MM.1S (cell line): ENCODE results near the gene ARHGAP25.

Source experiments
- DNase-seq: peaks from one replicate; pipeline ENCODE4 v3.0.0-alpha.2; 2015
- H2AFZ ChIP-seq: fragments of 300-600 bp; sonication (generic); 2 replicates; pipeline ENCODE4 v1.6.0; 2016; ENCODE audit warnings: antibody characterized with exemption, low read length
- H3F3A ChIP-seq: fragments of 300-600 bp; sonication (generic); 2 replicates; pipeline ENCODE4 v1.6.1; 2016; ENCODE audit warnings: mild to moderate bottlenecking, antibody characterized with exemption, low read length, moderate library complexity, mixed read lengths; ENCODE audit not compliant: insufficient read depth
- H3K27ac ChIP-seq: fragments of 300-600 bp; sonication (generic); 2 replicates; pipeline ENCODE4 v1.5.1; 2016; ENCODE audit warnings: mild to moderate bottlenecking, low read length
- H3K27me3 ChIP-seq: fragments of 300-600 bp; sonication (generic); replicated peaks from 2 replicates; pipeline ENCODE4 v1.6.0; 2016; ENCODE audit warnings: low read length; ENCODE audit not compliant: insufficient read depth
- H3K36me3 ChIP-seq: fragments of 300-600 bp; sonication (generic); replicated peaks from 2 replicates; pipeline ENCODE4 v1.6.1; 2016; ENCODE audit warnings: mild to moderate bottlenecking, low read length, mixed read lengths; ENCODE audit not compliant: insufficient read depth
- H3K4me1 ChIP-seq: fragments of 300-600 bp; sonication (generic); 2 replicates; pipeline ENCODE4 v1.6.1; 2016; ENCODE audit warnings: low read length, mixed read lengths
- H3K4me2 ChIP-seq: fragments of 300-600 bp; sonication (generic); 2 replicates; pipeline ENCODE4 v1.6.0; 2016; ENCODE audit warnings: low read depth, low read length
- H3K4me3 ChIP-seq: fragments of 300-600 bp; sonication (generic); 2 replicates; pipeline ENCODE4 v1.5.1; 2016; ENCODE audit warnings: low read length, mixed read lengths
- H3K79me2 ChIP-seq: fragments of 300-600 bp; sonication (generic); 2 replicates; pipeline ENCODE4 v1.6.1; 2016; ENCODE audit warnings: mixed run types, low read length, mixed read lengths
- H3K9ac ChIP-seq: fragments of 300-600 bp; sonication (generic); 2 replicates; pipeline ENCODE4 v1.6.1; 2016; ENCODE audit warnings: low read length, mixed read lengths
- H3K9me2 ChIP-seq: fragments of 300-600 bp; sonication (generic); replicated peaks from 2 replicates; pipeline ENCODE4 v1.6.1; 2016; ENCODE audit warnings: mild to moderate bottlenecking, low read length, mixed read lengths; ENCODE audit not compliant: insufficient read depth
- H3K9me3 ChIP-seq: fragments of 300-600 bp; sonication (generic); replicated peaks from 2 replicates; pipeline ENCODE4 v1.6.1; 2016; ENCODE audit warnings: mild to moderate bottlenecking, low read length, mixed read lengths; ENCODE audit not compliant: insufficient read depth
- H4K20me1 ChIP-seq: fragments of 300-600 bp; sonication (generic); 2 replicates; pipeline ENCODE4 v1.6.1; 2016; ENCODE audit warnings: mild to moderate bottlenecking, low read length, moderate library complexity, mixed read lengths; ENCODE audit not compliant: insufficient read depth
- CTCF ChIP-seq: fragments of 300-600 bp; sonication (generic); IDR thresholded peaks from 2 replicates; pipeline ENCODE4 v1.5.1; 2016; ENCODE audit warnings: antibody characterized with exemption, low read length, mixed read lengths
- EZH2 ChIP-seq: fragments of 300-600 bp; sonication (generic); optimal IDR thresholded peaks from 2 replicates; pipeline ENCODE3; 2017; ENCODE audit warnings: low read depth, mild to moderate bottlenecking, antibody characterized with exemption, low read length, mixed read lengths
- EZH2phosphoT487 ChIP-seq: fragments of 300-600 bp; sonication (generic); IDR thresholded peaks from 2 replicates; pipeline ENCODE4 v1.6.1; 2018; ENCODE audit warnings: antibody characterized with exemption, low read length

ARHGAP25 gene

GRCh38 chr2:68768461-68768860 lies 33.9 kb downstream of the ARHGAP25 start:
- Histone ChIP-seq H3K9me3 (no peaks in the 10 kb centered on the region), H3K4me3 (no peak overlapping the region), H3K4me2 (peak overlapping the region; percentile 86; the same call in 1 of the 2 replicates), H3F3A (peaks cover 29% of the 10 kb centered on the region), H3K9me2 (no peaks in the 10 kb centered on the region), H3K79me2 (peaks cover 3% of the 10 kb centered on the region; the same call in 1 of the 2 replicates), H3K36me3 (no peaks in the 10 kb centered on the region), H4K20me1 (no peaks in the 10 kb centered on the region), H3K27me3 (no peaks in the 10 kb centered on the region), H3K9ac (peak overlapping the region; percentile 29; the same call in 1 of the 2 replicates), H3K4me1 (peaks cover 68% of the 10 kb centered on the region), H3K27ac (peak overlapping the region; percentile 82; the same call in 1 of the 2 replicates), H2AFZ (no peak overlapping the region)
- no peak for TF ChIP-seq CTCF
- no peak for TF ChIP-seq EZH2
- no peak for TF ChIP-seq EZH2phosphoT487
- no peak for DNase-seq

- Histone ChIP-seq H3K79me2 (peaks cover 3% of the 10 kb centered on the region; the same call in 1 of the 2 replicates), H2AFZ (no peak overlapping the region), H3K36me3 (no peaks in the 10 kb centered on the region), H3K9ac (no peak overlapping the region), H3K27me3 (no peaks in the 10 kb centered on the region), H3F3A (peaks cover 31% of the 10 kb centered on the region), H3K4me1 (peaks cover 68% of the 10 kb centered on the region), H4K20me1 (no peaks in the 10 kb centered on the region), H3K9me2 (no peaks in the 10 kb centered on the region), H3K4me3 (no peak overlapping the region), H3K9me3 (no peaks in the 10 kb centered on the region), H3K27ac (peak overlapping the region; percentile 82; the same call in 1 of the 2 replicates), H3K4me2 (peak overlapping the region; percentile 86; the same call in 1 of the 2 replicates)
- no peak for DNase-seq
- TF ChIP-seq CTCF: no peak
- TF ChIP-seq EZH2phosphoT487: no peak
- no peak for TF ChIP-seq EZH2
Measured at GRCh38 chr2:68768951-68769350, 34.3 kb downstream of the ARHGAP25 start.

- peaks cover 65% of the 10 kb centered on the region for H3K4me1 ChIP-seq
- no peaks in the 10 kb centered on the region for H3K27me3 ChIP-seq
Measured at GRCh38 chr2:68769586-68770270, 35.1 kb downstream of the ARHGAP25 start.

More at GRCh38 chr2:68769586-68770270, 35.1 kb downstream of the ARHGAP25 start:
- Histone ChIP-seq H3K9me2 (no peaks in the 10 kb centered on the region), H3K36me3 (no peaks in the 10 kb centered on the region), H3K9ac (no peak overlapping the region), H3K27ac (no peak overlapping the region), H3K4me3 (no peak overlapping the region), H3K9me3 (no peaks in the 10 kb centered on the region), H3K4me2 (no peak overlapping the region), H2AFZ (no peak overlapping the region), H3F3A (peaks cover 38% of the 10 kb centered on the region), H3K79me2 (peaks cover 3% of the 10 kb centered on the region; the same call in 1 of the 2 replicates), H4K20me1 (no peaks in the 10 kb centered on the region)
- TF ChIP-seq CTCF (no peak), EZH2phosphoT487 (no peak), EZH2 (no peak)
- no peak for DNase-seq
